OCI-LY3 (cell line): ENCODE data around the gene ZSCAN10.
"Not testable (repeated sequence)": the region's sequence is repeated elsewhere in the genome, so short reads cannot be mapped to it uniquely, and the experiment has no call there.

ENCODE experiments used
- H2AFZ ChIP-seq: fragments of 200-600, 300-600 bp; shearing (Covaris generic); 2 replicates; pipeline ENCODE4 v1.6.0; 2014; ENCODE audit warnings: antibody characterized with exemption, low read depth, low read length
- H3K27ac ChIP-seq: fragments of 200-600, 300-600 bp; sonication (generic); 2 replicates; pipeline ENCODE4 v1.5.1; 2014; ENCODE audit warnings: mild to moderate bottlenecking, low read length, moderate library complexity, mixed read lengths
- H3K27me3 ChIP-seq: fragments of 200-600, 300-600 bp; sonication (generic); 2 replicates; pipeline ENCODE4 v1.6.1; 2014; ENCODE audit warnings: low read depth, low read length, mixed read lengths
- H3K36me3 ChIP-seq: fragments of 200-600, 300-600 bp; sonication (generic); replicated peaks from 2 replicates; pipeline ENCODE3; 2014; ENCODE audit warnings: low read depth, low read length, mixed read lengths
- H3K4me1 ChIP-seq: fragments of 300-600, 200-600 bp; sonication (generic); 2 replicates; pipeline ENCODE4 v1.6.1; 2014; ENCODE audit warnings: low read length, mixed read lengths
- H3K4me2 ChIP-seq: fragments of 200-600, 300-600 bp; sonication (generic); 2 replicates; pipeline ENCODE4 v1.6.1; 2014; ENCODE audit warnings: low read length, mixed read lengths
- H3K4me3 ChIP-seq: fragments of 300-600, 200-600 bp; sonication (generic); 2 replicates; pipeline ENCODE4 v1.5.1; 2014; ENCODE audit warnings: antibody characterized with exemption, mild to moderate bottlenecking, low read length, moderate library complexity
- H3K79me2 ChIP-seq: fragments of 300-600, 200-600 bp; shearing (Covaris generic); 2 replicates; pipeline ENCODE4 v1.6.1; 2014; ENCODE audit warnings: mild to moderate bottlenecking, low read length, mixed read lengths
- H3K9ac ChIP-seq: fragments of 300-600, 200-600 bp; shearing (Covaris generic); 2 replicates; pipeline ENCODE4 v1.6.0; 2014; ENCODE audit warnings: mild to moderate bottlenecking, low read length, moderate library complexity
- H3K9me3 ChIP-seq: fragments of 200-600, 300-600 bp; shearing (Covaris generic); 2 replicates; pipeline ENCODE4 v1.6.1; 2014; ENCODE audit warnings: low read length, mixed read lengths; ENCODE audit not compliant: insufficient read depth
- H4K20me1 ChIP-seq: fragments of 200-600, 300-600 bp; sonication (generic); 2 replicates; pipeline ENCODE4 v1.6.1; 2016; ENCODE audit warnings: low read length, mixed read lengths; ENCODE audit not compliant: insufficient read depth
- CTCF ChIP-seq: fragments of 200-600, 300-600 bp; sonication (generic); IDR thresholded peaks from 2 replicates; pipeline ENCODE4 v1.5.1; 2014; ENCODE audit warnings: antibody characterized with exemption, low read length, low read depth
- EZH2phosphoT487 ChIP-seq: fragments of 200-600 bp; shearing (Covaris generic); IDR thresholded peaks from 2 replicates; pipeline ENCODE4 v1.6.1; 2018; ENCODE audit warnings: antibody characterized with exemption, mixed run types, low read depth

ZSCAN10 gene

GRCh38 chr16:3141781-3142311, 42.8 kb upstream of the ZSCAN10 start:
- Histone ChIP-seq H3K27me3 (no peaks in the 10 kb centered on the region), H3K36me3 (no peaks in the 10 kb centered on the region), H2AFZ (no peak overlapping the region), H3K27ac (no peak overlapping the region), H3K4me1 (no peaks in the 10 kb centered on the region), H3K9me3 (no peaks in the 10 kb centered on the region), H3K4me2 (no peak overlapping the region), H4K20me1 (no peaks in the 10 kb centered on the region), H3K79me2 (no peaks in the 10 kb centered on the region), H3K9ac (no peak overlapping the region), H3K4me3 (no peak overlapping the region)
- TF ChIP-seq CTCF: no peak
- no peak for TF ChIP-seq EZH2phosphoT487

GRCh38 chr16:3140603-3141427, 41.7 kb upstream of the ZSCAN10 start:
- Histone ChIP-seq H4K20me1 (no peaks in the 10 kb centered on the region), H3K4me2 (no peak overlapping the region), H3K27me3 (no peaks in the 10 kb centered on the region), H3K9me3 (no peaks in the 10 kb centered on the region), H2AFZ (no peak overlapping the region), H3K36me3 (no peaks in the 10 kb centered on the region), H3K79me2 (peaks cover 3% of the 10 kb centered on the region; the same call in 1 of the 2 replicates), H3K4me3 (no peak overlapping the region), H3K4me1 (peaks cover 4% of the 10 kb centered on the region), H3K27ac (no peak overlapping the region), H3K9ac (no peak overlapping the region)
- TF ChIP-seq CTCF (no peak), EZH2phosphoT487 (no peak)

GRCh38 chr16:3139561-3139960, 40.5 kb upstream of the ZSCAN10 start:
- H3K27me3 ChIP-seq, H3K36me3 ChIP-seq, H3K27ac ChIP-seq, H3K4me2 ChIP-seq, H3K9me3 ChIP-seq, H4K20me1 ChIP-seq, H3K9ac ChIP-seq, H3K4me3 ChIP-seq, H2AFZ ChIP-seq, H3K4me1 ChIP-seq: not testable (repeated sequence)
- H3K79me2 ChIP-seq: peaks cover 11% of the 10 kb centered on the region

GRCh38 chr16:3138823-3139426, 39.8 kb upstream of the ZSCAN10 start:
- TF ChIP-seq EZH2phosphoT487 (no peak), CTCF (no peak)
- Histone ChIP-seq H3K4me3 (no peak overlapping the region), H3K27ac (no peak overlapping the region), H3K4me1 (peaks cover 6% of the 10 kb centered on the region), H4K20me1 (no peaks in the 10 kb centered on the region), H3K27me3 (no peaks in the 10 kb centered on the region), H2AFZ (no peak overlapping the region), H3K9me3 (no peaks in the 10 kb centered on the region), H3K4me2 (no peak overlapping the region), H3K36me3 (no peaks in the 10 kb centered on the region), H3K79me2 (peaks cover 17% of the 10 kb centered on the region), H3K9ac (no peak overlapping the region)
